Heart right ventricle (tissue), 16 donors: ENCODE data around the gene UBE2I. TPM values are rescaled to one million over a fixed set of nuclear protein-coding genes. Genes with fewer than 3 reads are reported as not detected.

ENCODE experiments used
- ATAC-seq, 8 donors: fragments of 200-7000 bp; cut with Tn5 transposase; one replicate each; pipeline ENCODE4 v1.9.1; 2020; ENCODE audit warnings: mild to moderate bottlenecking in 8 of 8, moderate library complexity in 8 of 8, moderate number of reproducible peaks in 1 of 8
- DNase-seq, 2 donors: peaks; one replicate each; pipeline ENCODE4 v3.0.0-alpha.2; 2020
- H3K27ac ChIP-seq, 10 donors: fragments of 200-600 bp; sonication (generic) in 2 of 10; one replicate each; pipeline versions ENCODE4 v1.5.0 to v1.8.0; 2020 to 2022; ENCODE audit warnings: mild to moderate bottlenecking in 3 of 10
- H3K27me3 ChIP-seq, 7 donors: fragments of 200-600 bp; one replicate each; pipeline ENCODE4 v1.8.0; 2021 to 2022; ENCODE audit warnings: mild to moderate bottlenecking in 2 of 7
- H3K36me3 ChIP-seq, 9 donors: fragments of 200-600 bp; sonication (generic) in 1 of 9; one replicate each; pipeline versions ENCODE4 v1.5.0 to v1.8.0; 2020 to 2022; ENCODE audit warnings: mild to moderate bottlenecking in 2 of 9
- H3K4me1 ChIP-seq, 9 donors: fragments of 200-600 bp; sonication (generic) in 1 of 9; one replicate each; pipeline versions ENCODE4 v1.5.0 to v1.8.0; 2020 to 2022; ENCODE audit warnings: mild to moderate bottlenecking in 4 of 9
- H3K4me3 ChIP-seq, 10 donors: fragments of 200-600 bp; sonication (generic) in 2 of 10; one replicate each; pipeline versions ENCODE4 v1.5.0 to v1.8.0; 2020 to 2022; ENCODE audit warnings: mild to moderate bottlenecking in 7 of 10, moderate library complexity in 2 of 10
- H3K9me3 ChIP-seq, 11 donors: fragments of 200-600 bp in 10 of 11; sonication (generic) in 2 of 11; one replicate each; pipeline versions ENCODE4 v1.5.0 to v1.8.0; 2013 to 2022; ENCODE audit warnings: mild to moderate bottlenecking in 2 of 11, control low read depth in 1 of 11, moderate library complexity in 1 of 11
- WGBS, 2 donors: extraction: QIAGEN DNeasy Blood & Tissue Kit; methylation state at CpG; one replicate each; pipeline ENCODE4 v1.1.7; 2013; ENCODE audit warnings: inconsistent platforms in 1 of 2; 5-methylcytosine and 5-hydroxymethylcytosine counted together
- intact Hi-C, 10 donors: fragments of 100-400 bp; cut with DNase I; formaldehyde crosslinking; loops; one replicate each; pipeline versions ENCODE4 v1.11.1 to v1.14.2; 2022
- polyA plus RNA-seq, 2 donors: library from polyadenylated mRNA; stranded (reverse); fragments of 200-250 nt; gene quantifications; one replicate each; pipeline ENCODE4 v1.2.3, GENCODE V29; 2013
- total RNA-seq, 10 donors: library from RNA; stranded (reverse); fragmentation: NEBNext Ultra II Directional in 3 of 10; extraction: Animal tissue kit (Norgen Biotek cat#: 25700) in 3 of 10; gene quantifications; one replicate each; pipeline versions ENCODE4 v1.2.1 to v1.2.4, GENCODE V29; 2021 to 2023
- TF ChIP-seq, protein P1 (sequence below), 9 donors: fragments of 200-600 bp; sonication (generic) in 2 of 9; IDR thresholded peaks; one replicate each; pipeline versions ENCODE4 v1.5.0 to v1.8.0; 2021 to 2022; ENCODE audit warnings: antibody characterized with exemption in 9 of 9, mild to moderate bottlenecking in 5 of 9, moderate library complexity in 1 of 9
- donor health status: Arrhythmogenic right ventricular cardiomyopathy.
- donor health status: ischemic (EF 13 %, LVEDD 7.1; RV severe dilation, severe dysfunction).
- donor health status: healthy with polysubstance abuse.
- donor health status: DM: no; HTN: yes; CAD: no.
- donor health status: DM: no; HTN: no; CAD: no.
- donor health status: ischemic (EF 25% LVEDD 6.9; RV normal size, moderate dysfunction).
- donor health status: ischemic (EF 25% LVEDD 5.7; RV mildly dilated, moderate dysfunction).
- donor health status: healthy.
- donor health status: DM: yes; HTN: yes; CAD: no.
- donor health status: Ischemic cardiomyopathy.
- donor health status: ischemic (EF 35%, LVEDD 5.7; RV mildly dilated, moderate dysfunction).
- donor health status: nonischemic (EF 11% LVEDD 7.7; RV severe dilation, severe dysfunction).
- donor health status: DM: yes; HTN: yes; CAD: no.
- donor health status: PGD.
- donor health status: ischemic (EF 29% LVEDD 5.4; RV normal size, mild dysfunction).
- donor health status: nonischemic (EF 23%, LVEDD 6.1; RV moderate dilation, normal function).

The UBE2I gene
- total and polyA plus RNA-seq, 12 donors: 63.1 to 99.8 (median 83.6) TPM

DNA sequence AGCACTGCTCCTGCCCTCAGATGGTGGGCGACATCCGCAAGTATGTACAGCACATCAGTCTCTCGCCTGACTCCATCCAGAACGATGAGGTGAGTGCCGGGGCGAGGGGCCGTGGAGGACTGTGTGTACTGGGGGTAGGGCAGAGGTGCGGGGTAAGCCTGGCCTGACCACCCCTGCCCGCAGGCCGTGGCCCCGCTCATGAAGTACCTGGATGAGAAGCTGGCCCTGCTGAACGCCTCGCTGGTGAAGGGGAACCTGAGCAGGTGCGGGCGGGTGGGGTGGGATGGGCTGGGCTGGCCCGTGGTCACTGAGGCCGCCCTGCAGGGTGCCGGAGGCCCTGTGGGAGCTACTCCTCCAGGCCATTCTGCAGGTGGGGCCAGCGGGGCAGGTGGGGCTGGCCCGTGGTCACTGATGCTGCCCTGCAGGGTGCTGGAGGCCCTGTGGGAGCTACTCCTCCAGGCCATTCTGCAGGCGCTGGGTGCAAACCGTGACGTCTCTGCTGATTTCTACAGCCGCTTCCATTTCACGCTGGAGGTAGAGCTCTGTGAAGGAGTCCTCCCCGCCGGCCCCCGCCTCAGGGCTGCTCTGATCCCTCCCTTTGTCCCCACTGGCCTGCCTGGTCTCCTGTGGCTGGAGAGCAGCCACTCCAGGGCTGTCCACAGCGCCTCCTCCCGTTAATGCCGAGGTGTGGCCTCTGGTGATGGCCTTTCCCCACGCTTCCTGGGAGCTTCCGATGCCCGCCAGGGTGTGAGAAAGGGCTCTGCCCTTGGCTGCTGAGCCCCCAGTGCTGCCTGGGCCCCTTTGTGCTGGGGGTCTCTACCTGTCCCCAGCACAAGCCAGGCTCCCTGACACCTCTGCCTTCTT lies 37.2 kb downstream of the UBE2I start:
- intact Hi-C loops: loop anchor here in 1 of 10 donors (10.0 kb wide), 1 partner anchor 58 kb away; no protein-coding TSS in a partner anchor
- no peaks in the 10 kb centered on the region for H3K9me3 ChIP-seq
- TF ChIP-seq, protein P1, sequence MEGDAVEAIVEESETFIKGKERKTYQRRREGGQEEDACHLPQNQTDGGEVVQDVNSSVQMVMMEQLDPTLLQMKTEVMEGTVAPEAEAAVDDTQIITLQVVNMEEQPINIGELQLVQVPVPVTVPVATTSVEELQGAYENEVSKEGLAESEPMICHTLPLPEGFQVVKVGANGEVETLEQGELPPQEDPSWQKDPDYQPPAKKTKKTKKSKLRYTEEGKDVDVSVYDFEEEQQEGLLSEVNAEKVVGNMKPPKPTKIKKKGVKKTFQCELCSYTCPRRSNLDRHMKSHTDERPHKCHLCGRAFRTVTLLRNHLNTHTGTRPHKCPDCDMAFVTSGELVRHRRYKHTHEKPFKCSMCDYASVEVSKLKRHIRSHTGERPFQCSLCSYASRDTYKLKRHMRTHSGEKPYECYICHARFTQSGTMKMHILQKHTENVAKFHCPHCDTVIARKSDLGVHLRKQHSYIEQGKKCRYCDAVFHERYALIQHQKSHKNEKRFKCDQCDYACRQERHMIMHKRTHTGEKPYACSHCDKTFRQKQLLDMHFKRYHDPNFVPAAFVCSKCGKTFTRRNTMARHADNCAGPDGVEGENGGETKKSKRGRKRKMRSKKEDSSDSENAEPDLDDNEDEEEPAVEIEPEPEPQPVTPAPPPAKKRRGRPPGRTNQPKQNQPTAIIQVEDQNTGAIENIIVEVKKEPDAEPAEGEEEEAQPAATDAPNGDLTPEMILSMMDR (IDR thresholded peaks at IDR 0.05): peak in 1 of 9 donors; percentile 12
- peaks cover 0 to 39% (median 14%) of the 10 kb centered on the region in 9 donors for H3K36me3 ChIP-seq
- H3K4me1 ChIP-seq: peaks cover 9 to 28% (median 18%) of the 10 kb centered on the region in 9 donors
- no peak overlapping the region for H3K27ac ChIP-seq
- WGBS, 2 donors: 75 to 79% methylated on average over 34 of the region's 34 CpGs
- no peak overlapping the region for H3K4me3 ChIP-seq
- no peak for ATAC-seq
- DNase-seq: no peak
- no peaks in the 10 kb centered on the region for H3K27me3 ChIP-seq

DNA sequence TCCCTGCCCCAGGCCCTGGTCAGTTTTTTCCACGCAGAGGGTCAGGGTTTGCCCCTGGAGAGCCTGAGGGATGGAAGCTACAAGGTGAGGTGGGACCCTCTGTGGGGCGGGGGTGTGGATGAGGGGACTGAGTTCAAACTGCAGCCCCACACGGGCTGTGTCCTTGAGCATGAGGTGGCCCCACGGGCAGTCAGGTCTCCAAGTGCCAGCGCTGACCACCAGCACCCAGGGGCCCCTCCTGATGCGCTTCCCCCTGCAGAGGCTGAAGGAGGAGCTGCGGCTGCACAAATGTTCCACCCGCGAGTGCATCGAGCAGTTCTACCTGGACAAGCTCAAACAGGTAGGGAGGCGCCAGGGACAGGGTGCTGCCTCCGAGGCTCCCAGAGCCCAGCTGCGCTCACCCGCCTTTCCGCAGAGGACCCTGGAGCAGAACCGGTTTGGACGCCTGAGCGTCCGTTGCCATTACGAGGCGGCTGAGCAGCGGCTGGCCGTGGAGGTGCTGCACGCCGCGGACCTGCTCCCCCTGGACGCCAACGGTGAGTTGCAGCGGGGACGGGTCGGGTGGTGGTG lies 37.9 kb downstream of the UBE2I start:
- WGBS, 2 donors: 91 to 94% methylated on average over 31 of the region's 31 CpGs
- Histone ChIP-seq H3K27ac (no peak overlapping the region), H3K36me3 (peaks cover 0 to 39% (median 14%) of the 10 kb centered on the region in 9 donors), H3K4me1 (peaks cover 9 to 27% (median 22%) of the 10 kb centered on the region in 9 donors), H3K27me3 (no peaks in the 10 kb centered on the region), H3K9me3 (no peaks in the 10 kb centered on the region), H3K4me3 (no peak overlapping the region)
- ATAC-seq: no peak
- TF ChIP-seq, protein P1 (IDR thresholded peaks at IDR 0.05): no peak
- DNase-seq: no peak
- intact Hi-C loops: loop anchor here in 1 of 10 donors (10.0 kb wide), 1 partner anchor 57 kb away; no protein-coding TSS in a partner anchor

DNA sequence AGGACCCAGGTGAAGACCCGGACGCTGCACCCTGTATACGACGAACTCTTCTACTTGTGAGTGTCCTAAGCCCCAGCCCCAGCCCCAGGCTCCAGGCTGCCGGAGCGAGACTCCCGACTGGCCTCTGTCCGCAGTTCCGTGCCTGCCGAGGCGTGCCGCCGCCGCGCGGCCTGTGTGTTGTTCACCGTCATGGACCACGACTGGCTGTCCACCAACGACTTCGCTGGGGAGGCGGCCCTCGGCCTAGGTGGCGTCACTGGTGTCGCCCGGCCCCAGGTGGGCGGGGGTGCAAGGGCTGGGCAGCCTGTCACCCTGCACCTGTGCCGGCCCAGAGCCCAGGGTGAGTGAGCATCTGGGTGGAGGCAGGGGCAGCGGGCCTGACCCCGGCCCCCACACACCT lies 38.5 kb downstream of the UBE2I start:
- no peak for ATAC-seq
- DNase-seq: no peak
- intact Hi-C loops: loop anchor here in 1 of 10 donors (10.0 kb wide), 1 partner anchor 57 kb away; no protein-coding TSS in a partner anchor
- TF ChIP-seq, protein P1 (IDR thresholded peaks at IDR 0.05): no peak
- peaks cover 10 to 29% (median 23%) of the 10 kb centered on the region in 9 donors for H3K4me1 ChIP-seq
- no peak overlapping the region for H3K27ac ChIP-seq
- WGBS, 2 donors: 89 to 92% methylated on average over 29 of the region's 29 CpGs
- H3K9me3 ChIP-seq: no peaks in the 10 kb centered on the region
- no peaks in the 10 kb centered on the region for H3K27me3 ChIP-seq
- H3K4me3 ChIP-seq: no peak overlapping the region
- peaks cover 0 to 39% (median 14%) of the 10 kb centered on the region in 9 donors for H3K36me3 ChIP-seq

DNA sequence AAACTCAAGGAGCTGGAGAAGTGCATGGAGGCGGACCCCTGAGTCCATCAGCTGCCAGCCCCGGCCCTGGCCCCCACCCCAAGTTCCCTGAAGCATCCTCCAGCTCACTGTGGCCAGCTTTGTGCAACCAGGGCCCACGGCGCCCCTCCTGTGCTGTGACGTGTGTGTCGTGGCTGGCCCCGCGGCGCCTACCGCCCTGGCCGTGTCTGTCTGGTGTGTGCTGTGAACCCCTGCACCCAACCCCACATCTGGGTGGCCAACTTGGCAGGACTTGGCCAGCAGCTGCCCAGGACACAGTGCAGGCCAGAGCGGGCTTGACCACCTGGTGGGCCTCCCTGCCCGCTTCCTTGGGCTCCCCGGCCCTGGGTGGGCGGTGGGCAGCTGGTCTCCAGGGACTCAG lies 39.0 kb downstream of the UBE2I start:
- 92 to 94% methylated on average over 15 of the region's 15 CpGs for WGBS, 2 donors
- TF ChIP-seq, protein P1 (IDR thresholded peaks at IDR 0.05): no peak
- no peak overlapping the region for H3K4me3 ChIP-seq
- DNase-seq (no peak), ATAC-seq (no peak)
- no peaks in the 10 kb centered on the region for H3K27me3 ChIP-seq
- H3K27ac ChIP-seq: no peak overlapping the region
- peaks cover 11 to 30% (median 27%) of the 10 kb centered on the region in 9 donors for H3K4me1 ChIP-seq
- H3K9me3 ChIP-seq: no peaks in the 10 kb centered on the region
- intact Hi-C loops: loop anchor here in 1 of 10 donors (10.0 kb wide), 1 partner anchor 56 kb away; no protein-coding TSS in a partner anchor
- H3K36me3 ChIP-seq: peaks cover 0 to 39% (median 14%) of the 10 kb centered on the region in 9 donors
